ENCODE measurements around the gene CLEC2L. TPM values are rescaled to one million over a fixed set of nuclear protein-coding genes. Genes with fewer than 3 reads are reported as not detected.

CLEC2L gene
- total and polyA plus RNA-seq, 2 of the 4 experiments (the other 2 are of a cell fraction), result not detected

- no peak overlapping the region for H3K4ac ChIP-seq (ENCODE audit: low read depth, low read length)
- H3K18ac ChIP-seq (ENCODE audit: low read depth, low read length), result no peak overlapping the region
- peaks cover 14% of the 10 kb centered on the region; the same call in 1 of the 2 replicates for H4K20me1 ChIP-seq (ENCODE audit: insufficient read depth, low read length)
- no peak overlapping the region for H3K4me3 ChIP-seq (ENCODE audit: insufficient read depth, low read depth, low read length)
- no peaks in the 10 kb centered on the region for H3K27me3 ChIP-seq (ENCODE audit: control insufficient read depth, insufficient read depth, low read length)
- H3K4me1 ChIP-seq (ENCODE audit: control insufficient read depth, insufficient read depth, low read length), result peaks cover 3% of the 10 kb centered on the region; the same call in 1 of the 2 replicates
- POLR2A ChIA-PET (ENCODE audit: unreplicated experiment), result no interaction called here
- no peak overlapping the region for H2AK5ac ChIP-seq (ENCODE audit: low read depth, low read length)
- H4K5ac ChIP-seq (ENCODE audit: low read depth, low read length), result no peak overlapping the region
- H3K9me3 ChIP-seq (ENCODE audit: control insufficient read depth, insufficient read depth, low read length), result no peaks in the 10 kb centered on the region
- H3K9me1 ChIP-seq (ENCODE audit: insufficient read depth, low read length), result peaks cover 4% of the 10 kb centered on the region; the same call in 1 of the 2 replicates
- H4K91ac ChIP-seq (ENCODE audit: insufficient read depth, low read depth, low read length), result no peak overlapping the region
- BruUV-seq (replicated peaks), result no TSS peak
- peaks cover 8 to 21% of the 10 kb centered on the region in 2 experiments; a peak in 3 of 4 replicates for H3K79me1 ChIP-seq (ENCODE audit: low read depth in 1 of 2, low read length in 2 of 2)
- in situ Hi-C loops (cut with MboI; ENCODE audit: low sequenced_read_pairs), result no loop called here
- no peak overlapping the region for H2BK15ac ChIP-seq (ENCODE audit: low read depth, low read length)
- H2AK9ac ChIP-seq (replicated peaks; ENCODE audit: low read depth, low read length, poor library complexity), result no peak overlapping the region
- H3K9ac ChIP-seq (ENCODE audit: low read depth, low read length), result no peak overlapping the region
- no peak overlapping the region for H2BK20ac ChIP-seq (ENCODE audit: low read depth, low read length)
- H3K4me2 ChIP-seq (ENCODE audit: low read depth, low read length), result no peak overlapping the region
- H3K56ac ChIP-seq (ENCODE audit: extremely low read depth, insufficient read depth, low read length), result no peak overlapping the region
- TF ChIP-seq SMC3 (IDR thresholded peaks at IDR 0.05; ENCODE audit: low read depth, low read length) (no peak), CEBPB (IDR thresholded peaks at IDR 0.05; ENCODE audit: low read depth, low read length) (no peak)
- H2AFZ ChIP-seq (replicated peaks; ENCODE audit: low read length, poor library complexity), result no peak overlapping the region
- H2BK5ac ChIP-seq (ENCODE audit: low read depth, low read length, poor library complexity, severe bottlenecking), result no peak overlapping the region
- H3K36me3 ChIP-seq (ENCODE audit: control insufficient read depth, insufficient read depth, low read length), result peaks cover 80% of the 10 kb centered on the region
- H3K14ac ChIP-seq (replicated peaks; ENCODE audit: low read depth, low read length), result no peak overlapping the region
- intact Hi-C loops (cut with micrococcal nuclease), result no loop called here
- ATAC-seq (ENCODE audit: low read depth) (no peak), DNase-seq (no peak)
- CTCF ChIA-PET, result no interaction called here
- no peak overlapping the region for H4K8ac ChIP-seq (ENCODE audit: low read depth in 2 of 2, low read length in 2 of 2)
- no peak overlapping the region for H3K23ac ChIP-seq (ENCODE audit: low read depth, low read length)
- dilution Hi-C loops (cut with HindIII; ENCODE audit: low sequenced_read_pairs, unreplicated experiment), result no loop called here
- 100% methylated on average over 2 of the region's 15 CpGs; no CpG with 5 or more reads in 1 of the 2 experiments for WGBS, 2 experiments (ENCODE audit: extremely low coverage in 2 of 2, insufficient read length in 1 of 2)
- no peak overlapping the region for H3K27ac ChIP-seq (ENCODE audit: insufficient read depth, low read length)
- H2BK120ac ChIP-seq (ENCODE audit: low read depth, low read length), result no peak overlapping the region
Measured at GRCh38 chr7:139583826-139584553, 60.5 kb downstream of the CLEC2L start.

Measured in IMR-90 (cell line).